Measurements from ENCODE around the gene AHCY. TPM values are rescaled to one million over a fixed set of nuclear protein-coding genes. Genes with fewer than 3 reads are reported as not detected.
"Not testable (repeated sequence)": the region's sequence is repeated elsewhere in the genome, so short reads cannot be mapped to it uniquely, and the experiment has no call there.

The AHCY gene
- total RNA-seq, 2 donors from 2014 or later: 73.2 to 85.4 TPM

- Histone ChIP-seq H3K4me3 (no peak overlapping the region), H3K36me3 (replicated peaks in 1 of 2; ENCODE audit: insufficient read depth in 1 of 2, low read depth in 2 of 2) (no peaks in the 10 kb centered on the region), H3K4me1 (peaks cover 23% of the 10 kb centered on the region), H3K9me3 (no peaks in the 10 kb centered on the region), H3K27ac (no peak overlapping the region), H3K27me3 (no peaks in the 10 kb centered on the region)
- intact Hi-C loops (cut with DNase I): no loop called here
- ATAC-seq (no peak), DNase-seq (no peak)
- TF ChIP-seq POLR2A (IDR thresholded peaks at IDR 0.05) (no peak), CTCF (IDR thresholded peaks at IDR 0.05) (no peak)
- WGBS, 2 donors: 81 to 87% methylated on average over 8 to 11 of the region's 11 CpGs
These were observed 3.4 kb downstream of the AHCY start for GRCh38 chr20:34299556-34300255.

- H3K9me3 ChIP-seq; H3K27me3 ChIP-seq; H3K36me3 ChIP-seq (replicated peaks in 1 of 2; ENCODE audit: insufficient read depth in 1 of 2, low read depth in 2 of 2); DNase-seq; intact Hi-C loops (cut with DNase I); H3K4me3 ChIP-seq; H3K27ac ChIP-seq; ATAC-seq: not testable (repeated sequence)
- peak in 4 of 7 experiments; percentile 17 to 34 (median 26) for TF ChIP-seq CTCF (IDR thresholded peaks at IDR 0.05)
- 84 to 96% methylated on average over 5 of the region's 15 CpGs for WGBS, 2 donors
- H3K4me1 ChIP-seq: peaks cover 32% of the 10 kb centered on the region
These were observed 4.8 kb downstream of the AHCY start for GRCh38 chr20:34298294-34298784.

GRCh38 chr20:34296468-34296867 lies 6.7 kb downstream of the AHCY start:
- intact Hi-C loops (cut with DNase I): no loop called here
- ATAC-seq: no peak

GRCh38 chr20:34295284-34295683 lies 7.9 kb downstream of the AHCY start:
- Histone ChIP-seq H3K4me3 (no peak overlapping the region), H3K4me1 (peaks cover 20% of the 10 kb centered on the region), H3K9me3 (no peaks in the 10 kb centered on the region), H3K27ac (no peak overlapping the region), H3K36me3 (replicated peaks in 1 of 2; ENCODE audit: insufficient read depth in 1 of 2, low read depth in 2 of 2) (peaks cover 0 to 12% of the 10 kb centered on the region in 2 donors), H3K27me3 (no peaks in the 10 kb centered on the region)
- no peak for ATAC-seq
- 94 to 100% methylated on average over 3 to 24 of the region's 24 CpGs for WGBS, 2 donors
- TF ChIP-seq POLR2A (IDR thresholded peaks at IDR 0.05) (no peak), CTCF (IDR thresholded peaks at IDR 0.05) (no peak)
- no peak for DNase-seq
- intact Hi-C loops (cut with DNase I): no loop called here

More at GRCh38 chr20:34296468-34296867, 6.7 kb downstream of the AHCY start:
- no peaks in the 10 kb centered on the region for H3K27me3 ChIP-seq
- no peaks in the 10 kb centered on the region for H3K9me3 ChIP-seq
- H3K36me3 ChIP-seq (replicated peaks in 1 of 2; ENCODE audit: insufficient read depth in 1 of 2, low read depth in 2 of 2): peaks cover 0 to under 1% of the 10 kb centered on the region in 2 donors
- no peak overlapping the region for H3K27ac ChIP-seq
- H3K4me1 ChIP-seq: peaks cover 31% of the 10 kb centered on the region
- H3K4me3 ChIP-seq: no peak overlapping the region
- 63 to 64% methylated on average over 3 of the region's 3 CpGs for WGBS, 2 donors
- no peak for TF ChIP-seq CTCF (IDR thresholded peaks at IDR 0.05)
- no peak for TF ChIP-seq POLR2A (IDR thresholded peaks at IDR 0.05)
- DNase-seq: no peak

- DNase-seq: no peak
- no peak overlapping the region for H3K27ac ChIP-seq
- peaks cover 17% of the 10 kb centered on the region for H3K4me1 ChIP-seq
- WGBS, 2 donors: 96% methylated on average over 7 of the region's 7 CpGs
- no peak for TF ChIP-seq CTCF (IDR thresholded peaks at IDR 0.05)
- TF ChIP-seq POLR2A (IDR thresholded peaks at IDR 0.05): no peak
- peaks cover 0 to 16% of the 10 kb centered on the region in 2 donors for H3K36me3 ChIP-seq (replicated peaks in 1 of 2; ENCODE audit: insufficient read depth in 1 of 2, low read depth in 2 of 2)
- ATAC-seq: no peak
- no peaks in the 10 kb centered on the region for H3K9me3 ChIP-seq
- no peaks in the 10 kb centered on the region for H3K27me3 ChIP-seq
- no peak overlapping the region for H3K4me3 ChIP-seq
- intact Hi-C loops (cut with DNase I): no loop called here
These were observed 8.6 kb downstream of the AHCY start for GRCh38 chr20:34294563-34294962.

All from body of pancreas (tissue), 4 donors.